ENCODE measurements around the gene FANCC. TPM values are rescaled to one million over a fixed set of nuclear protein-coding genes. Genes with fewer than 3 reads are reported as not detected.

FANCC gene
- total RNA-seq, 2 donors from 2014 or later = 10.5 to 23.6 TPM

DNA sequence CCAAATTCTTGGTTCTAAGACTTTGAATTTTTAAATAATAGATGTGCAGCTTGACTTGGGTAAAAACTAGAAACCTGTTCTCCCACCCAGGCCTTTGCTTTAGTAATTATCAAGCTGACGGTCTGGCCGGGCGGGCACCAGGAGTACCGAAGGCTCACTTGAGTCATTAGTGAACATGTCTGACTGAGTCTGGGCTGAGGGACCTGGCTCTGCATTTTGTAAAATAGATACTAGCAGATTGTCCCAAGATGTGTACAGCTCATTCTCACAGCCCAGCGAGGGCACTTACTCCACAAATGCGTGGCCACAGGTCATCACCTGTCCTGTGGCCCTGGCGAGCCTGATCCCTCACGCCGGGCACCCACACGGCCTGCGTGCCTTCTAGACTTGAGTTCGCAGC lies 216.2 kb downstream of the FANCC start:
- intact Hi-C loops (cut with DNase I) = no loop called here
- Histone ChIP-seq H3K36me3 (no peaks in the 10 kb centered on the region), H3K27ac (no peak overlapping the region), H3K27me3 (no peaks in the 10 kb centered on the region), H3K9me3 (no peaks in the 10 kb centered on the region), H3K9ac (ENCODE audit: low read depth in 2 of 2, low read length in 2 of 2) (no peak overlapping the region), H3K4me1 (no peaks in the 10 kb centered on the region), H3K4me3 (no peak overlapping the region)
- no peak for TF ChIP-seq CTCF (IDR thresholded peaks at IDR 0.05)
- DNase-seq = no peak

DNA sequence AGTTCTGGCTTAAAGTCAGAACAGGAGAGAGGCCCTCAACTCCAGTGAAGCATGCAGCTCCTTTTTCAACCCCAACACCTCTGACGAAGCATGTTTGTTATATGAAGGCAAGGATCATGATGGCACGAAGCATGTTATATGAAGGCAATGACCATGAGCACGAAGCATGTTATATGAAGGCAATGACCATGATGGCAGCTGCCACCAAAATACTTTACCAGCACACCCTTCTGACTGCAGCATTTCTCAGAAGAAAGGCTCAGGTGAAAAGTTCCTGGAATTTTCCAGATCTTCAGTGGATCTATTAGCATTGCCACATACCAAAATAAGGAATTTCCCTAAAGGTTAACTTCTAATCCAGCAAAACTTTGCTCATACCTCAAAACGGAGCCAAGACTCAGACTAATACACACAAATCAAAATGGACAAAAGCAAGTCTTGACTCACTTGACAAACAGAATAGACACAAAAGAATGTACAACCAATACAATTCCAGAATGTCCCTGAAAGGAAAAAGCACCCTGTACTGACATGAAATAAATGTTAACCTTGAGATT lies 217.4 kb downstream of the FANCC start:
- Histone ChIP-seq H3K36me3 (no peaks in the 10 kb centered on the region), H3K9me3 (no peaks in the 10 kb centered on the region), H3K4me3 (no peak overlapping the region), H3K9ac (ENCODE audit: low read depth in 2 of 2, low read length in 2 of 2) (no peak overlapping the region), H3K4me1 (no peaks in the 10 kb centered on the region), H3K27me3 (no peaks in the 10 kb centered on the region), H3K27ac (no peak overlapping the region)
- TF ChIP-seq CTCF (IDR thresholded peaks at IDR 0.05) = no peak
- no peak for DNase-seq
- intact Hi-C loops (cut with DNase I) = no loop called here

DNA sequence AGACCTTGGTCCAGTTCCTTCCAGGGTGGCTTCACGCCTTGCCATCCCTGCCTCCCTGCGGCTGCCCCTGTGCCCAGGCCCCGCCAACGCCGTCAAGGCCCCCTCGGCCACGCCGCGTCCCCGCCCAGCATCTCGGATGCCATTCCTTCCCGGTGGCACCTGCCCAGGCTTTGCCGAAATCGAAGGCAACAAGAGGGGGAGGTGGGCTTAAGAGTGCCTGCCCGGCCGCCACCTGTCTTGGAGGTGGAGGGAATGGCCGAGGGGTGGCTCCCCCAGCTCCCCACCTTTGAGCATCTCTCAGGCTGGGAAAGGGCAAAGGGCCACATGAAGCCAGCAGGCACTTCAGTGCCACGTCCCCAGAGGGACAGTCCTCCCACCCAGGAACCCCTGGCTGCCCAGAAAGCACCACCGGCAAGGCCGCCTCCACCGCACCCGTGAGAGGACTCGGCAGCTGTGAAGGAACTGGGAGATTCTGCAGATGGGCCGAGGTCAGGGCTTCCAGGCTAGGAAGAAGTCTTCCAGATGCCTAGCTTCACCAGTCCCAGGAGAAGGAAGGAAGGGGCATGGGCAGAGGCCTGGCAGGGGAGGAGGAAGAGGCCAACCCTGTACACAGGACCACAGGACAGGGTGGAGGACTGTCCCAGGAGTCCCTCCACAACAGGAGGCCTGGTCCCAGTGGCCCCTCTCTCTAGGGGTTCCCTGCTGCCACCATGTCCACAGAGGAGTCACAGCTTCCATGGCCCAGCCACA lies 218.0 kb downstream of the FANCC start:
- no peak overlapping the region for H3K9ac ChIP-seq (ENCODE audit: low read depth in 2 of 2, low read length in 2 of 2)
- intact Hi-C loops (cut with DNase I) = no loop called here
- H3K36me3 ChIP-seq = no peaks in the 10 kb centered on the region
- no peaks in the 10 kb centered on the region for H3K9me3 ChIP-seq
- H3K4me1 ChIP-seq = no peaks in the 10 kb centered on the region
- no peak overlapping the region for H3K4me3 ChIP-seq
- TF ChIP-seq CTCF (IDR thresholded peaks at IDR 0.05) = no peak
- no peak for DNase-seq
- H3K27ac ChIP-seq = no peak overlapping the region
- H3K27me3 ChIP-seq = no peaks in the 10 kb centered on the region

- H3K4me3 ChIP-seq = no peak overlapping the region
- no peaks in the 10 kb centered on the region for H3K27me3 ChIP-seq
- H3K9ac ChIP-seq (ENCODE audit: low read depth in 2 of 2, low read length in 2 of 2) = no peak overlapping the region
- no peaks in the 10 kb centered on the region for H3K4me1 ChIP-seq
- TF ChIP-seq CTCF (IDR thresholded peaks at IDR 0.05) = no peak
- no peak overlapping the region for H3K27ac ChIP-seq
- no peak for DNase-seq
- no peaks in the 10 kb centered on the region for H3K36me3 ChIP-seq
- H3K9me3 ChIP-seq = no peaks in the 10 kb centered on the region
- intact Hi-C loops (cut with DNase I) = no loop called here
Measured at GRCh38 chr9:95098391-95098921, 219.1 kb downstream of the FANCC start.

DNA sequence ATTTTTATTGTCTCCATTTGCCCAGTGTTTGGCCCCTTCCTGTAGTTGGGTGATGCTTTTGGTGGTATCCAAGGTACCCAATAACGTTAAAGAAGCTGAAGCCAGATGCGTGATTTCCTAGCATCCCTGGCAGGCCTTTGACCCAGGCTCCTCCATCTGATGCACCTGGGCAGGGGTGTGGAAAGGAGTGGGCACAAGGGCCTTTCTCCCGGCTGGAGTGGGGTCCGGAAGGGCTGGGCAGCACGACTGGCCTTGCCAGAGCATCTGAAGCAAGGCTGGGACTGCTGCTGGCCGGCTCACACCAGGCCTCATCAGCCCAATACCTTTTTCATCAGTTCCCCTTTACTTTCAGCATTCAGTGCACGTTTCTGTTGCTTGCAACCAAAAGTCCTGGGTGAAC lies 220.2 kb downstream of the FANCC start:
- no peaks in the 10 kb centered on the region for H3K36me3 ChIP-seq
- TF ChIP-seq CTCF (IDR thresholded peaks at IDR 0.05) = no peak
- H3K4me3 ChIP-seq = no peak overlapping the region
- H3K9ac ChIP-seq (ENCODE audit: low read depth in 2 of 2, low read length in 2 of 2) = no peak overlapping the region
- intact Hi-C loops (cut with DNase I) = no loop called here
- H3K4me1 ChIP-seq = peaks cover 1% of the 10 kb centered on the region
- DNase-seq = no peak
- H3K27me3 ChIP-seq = no peaks in the 10 kb centered on the region
- no peak overlapping the region for H3K27ac ChIP-seq
- no peaks in the 10 kb centered on the region for H3K9me3 ChIP-seq
